ENCODE results near the gene HIGD1C. TPM values are rescaled to one million over a fixed set of nuclear protein-coding genes. Genes with fewer than 3 reads are reported as not detected.
"Not testable (repeated sequence)": the region's sequence is repeated elsewhere in the genome, so short reads cannot be mapped to it uniquely, and the experiment has no call there.

Gene HIGD1C
- polyA plus RNA-seq, 1 experiment: not detected

- ChIA-PET CTCF (interaction anchor here (1.1 to 1.4 kb wide), 3 partner anchors 13 to 243 kb away, joined by 3 to 5 read pairs (median 3); no protein-coding TSS in a partner anchor), POLR2A (no interaction called here)
- Histone ChIP-seq H3K27me3 (ENCODE audit: control insufficient read depth, insufficient read depth, low read length) (no peaks in the 10 kb centered on the region), H3K36me3 (ENCODE audit: control insufficient read depth, insufficient read depth, low read length) (peaks cover 5% of the 10 kb centered on the region; the same call in 1 of the 2 replicates), H3K4me3 (ENCODE audit: low read depth, low read length) (no peak overlapping the region)
- DNase-seq (ENCODE audit: low read depth): no peak
- no peak for TF ChIP-seq CTCF (IDR thresholded peaks at IDR 0.05; ENCODE audit: insufficient read depth, low read depth, low read length)
Observed at GRCh38 chr12:51008329-51009055, 56.1 kb downstream of the HIGD1C start.

GRCh38 chr12:51009056-51009440 lies 56.7 kb downstream of the HIGD1C start:
- Histone ChIP-seq H3K36me3 (ENCODE audit: control insufficient read depth, insufficient read depth, low read length) (peaks cover 5% of the 10 kb centered on the region; the same call in 1 of the 2 replicates), H3K4me3 (ENCODE audit: low read depth, low read length) (no peak overlapping the region), H3K27me3 (ENCODE audit: control insufficient read depth, insufficient read depth, low read length) (no peaks in the 10 kb centered on the region)
- ChIA-PET POLR2A (no interaction called here), CTCF (interaction anchor here (1.1 to 1.3 kb wide), 2 partner anchors 12 to 22 kb away, joined by 3 to 5 read pairs; no protein-coding TSS in a partner anchor)
- TF ChIP-seq CTCF (IDR thresholded peaks at IDR 0.05; ENCODE audit: insufficient read depth, low read depth, low read length): no peak
- no peak for DNase-seq (ENCODE audit: low read depth)

GRCh38 chr12:51011955-51012354 lies 59.6 kb downstream of the HIGD1C start:
- DNase-seq (ENCODE audit: low read depth): no peak
- H3K4me3 ChIP-seq (ENCODE audit: low read depth, low read length): no peak overlapping the region
- TF ChIP-seq CTCF (IDR thresholded peaks at IDR 0.05; ENCODE audit: insufficient read depth, low read depth, low read length): no peak
- peaks cover 2% of the 10 kb centered on the region; the same call in 1 of the 2 replicates for H3K36me3 ChIP-seq (ENCODE audit: control insufficient read depth, insufficient read depth, low read length)
- POLR2A ChIA-PET: no interaction called here
- CTCF ChIA-PET: no interaction called here
- no peaks in the 10 kb centered on the region for H3K27me3 ChIP-seq (ENCODE audit: control insufficient read depth, insufficient read depth, low read length)

GRCh38 chr12:51012570-51013236 lies 60.4 kb downstream of the HIGD1C start:
- TF ChIP-seq CTCF (IDR thresholded peaks at IDR 0.05; ENCODE audit: insufficient read depth, low read depth, low read length): no peak
- H3K27me3 ChIP-seq (ENCODE audit: control insufficient read depth, insufficient read depth, low read length): no peaks in the 10 kb centered on the region
- peaks cover 1% of the 10 kb centered on the region; the same call in 1 of the 2 replicates for H3K36me3 ChIP-seq (ENCODE audit: control insufficient read depth, insufficient read depth, low read length)
- no peak overlapping the region for H3K4me3 ChIP-seq (ENCODE audit: low read depth, low read length)
- ChIA-PET CTCF (interaction anchor here (0.7 kb wide), 1 partner anchor 474 kb away, joined by 3 read pairs; no protein-coding TSS in a partner anchor), POLR2A (interaction anchor here (0.6 kb wide), 1 partner anchor 1069 kb away, joined by 4 read pairs; no protein-coding TSS in a partner anchor)
- DNase-seq (ENCODE audit: low read depth): no peak

GRCh38 chr12:51013441-51013840 lies 61.1 kb downstream of the HIGD1C start:
- Histone ChIP-seq H3K36me3 (ENCODE audit: control insufficient read depth, insufficient read depth, low read length) (no peaks in the 10 kb centered on the region), H3K27me3 (ENCODE audit: control insufficient read depth, insufficient read depth, low read length) (no peaks in the 10 kb centered on the region), H3K4me3 (ENCODE audit: low read depth, low read length) (no peak overlapping the region)
- ChIA-PET POLR2A (interaction anchor here (0.6 kb wide), 1 partner anchor 1069 kb away, joined by 4 read pairs; no protein-coding TSS in a partner anchor), CTCF (interaction anchor here (0.7 kb wide), 1 partner anchor 475 kb away, joined by 3 read pairs; no protein-coding TSS in a partner anchor)
- TF ChIP-seq CTCF (IDR thresholded peaks at IDR 0.05; ENCODE audit: insufficient read depth, low read depth, low read length): no peak
- DNase-seq (ENCODE audit: low read depth): no peak

GRCh38 chr12:51014467-51014866 lies 62.1 kb downstream of the HIGD1C start:
- POLR2A ChIA-PET; CTCF ChIA-PET; H3K4me3 ChIP-seq (ENCODE audit: low read depth, low read length); DNase-seq (ENCODE audit: low read depth); H3K36me3 ChIP-seq (ENCODE audit: control insufficient read depth, insufficient read depth, low read length); H3K27me3 ChIP-seq (ENCODE audit: control insufficient read depth, insufficient read depth, low read length): not testable (repeated sequence)

All from BJ (cell line).